HEK293 (cell line): Measurements from ENCODE around the gene ETV4.
A peak's percentile ranks its signal among the peaks of the same experiment; 100 is the strongest.

Experiments
- BCL11A ChIP-seq: fragments of 450-650 bp; formaldehyde crosslinking; IDR thresholded peaks from 2 replicates; pipeline ENCODE4 v1.5.1; 2016; ENCODE audit warnings: low read depth, missing biosample characterization, missing genetic modification characterization
- BCL11B ChIP-seq: fragments of 450-650 bp; formaldehyde crosslinking; IDR thresholded peaks from 2 replicates; pipeline ENCODE4 v1.5.1; 2016; ENCODE audit warnings: low read depth, missing biosample characterization, missing genetic modification characterization
- IKZF3 ChIP-seq: fragments of 450-650 bp; IDR thresholded peaks from 2 replicates; pipeline ENCODE4 v1.5.0; 2018; ENCODE audit warnings: missing biosample characterization, mild to moderate bottlenecking, missing genetic modification characterization, moderate library complexity
- INSM2 ChIP-seq: fragments of 450-650 bp; formaldehyde crosslinking; IDR thresholded peaks from 2 replicates; pipeline ENCODE4 v1.5.1; 2016; ENCODE audit warnings: missing biosample characterization, missing genetic modification characterization
- MYNN ChIP-seq: fragments of 450-650 bp; formaldehyde crosslinking; IDR thresholded peaks from 2 replicates; pipeline ENCODE4 v1.5.1; 2016; ENCODE audit warnings: missing biosample characterization, missing genetic modification characterization, borderline replicate concordance
- PRDM2 ChIP-seq: fragments of 450-650 bp; formaldehyde crosslinking; IDR thresholded peaks from 2 replicates; pipeline ENCODE4 v1.5.1; 2016; ENCODE audit warnings: missing biosample characterization, missing genetic modification characterization, borderline replicate concordance
- REST ChIP-seq: fragments of 450-650 bp; formaldehyde crosslinking; IDR thresholded peaks from 2 replicates; pipeline ENCODE4 v1.5.1; 2016; ENCODE audit warnings: missing biosample characterization, missing genetic modification characterization
- SALL2 ChIP-seq: fragments of 450-650 bp; formaldehyde crosslinking; IDR thresholded peaks from 2 replicates; pipeline ENCODE4 v1.5.0; 2017; ENCODE audit warnings: missing biosample characterization, mild to moderate bottlenecking, missing genetic modification characterization, borderline replicate concordance
- SP2 ChIP-seq: fragments of 450-650 bp; formaldehyde crosslinking; IDR thresholded peaks from 2 replicates; pipeline ENCODE4 v1.5.1; 2016; ENCODE audit warnings: missing biosample characterization, missing genetic modification characterization
- SP7 ChIP-seq: fragments of 450-650 bp; formaldehyde crosslinking; IDR thresholded peaks from 2 replicates; pipeline ENCODE4 v1.5.1; 2016; ENCODE audit warnings: missing biosample characterization, missing genetic modification characterization
- WT1 ChIP-seq: fragments of 450-650 bp; formaldehyde crosslinking; IDR thresholded peaks from 2 replicates; pipeline ENCODE4 v1.5.1; 2016; ENCODE audit warnings: missing biosample characterization, missing genetic modification characterization
- ZBTB26 ChIP-seq: fragments of 450-650 bp; formaldehyde crosslinking; optimal IDR thresholded peaks from 2 replicates; pipeline ENCODE3; 2016; ENCODE audit warnings: missing biosample characterization, mild to moderate bottlenecking, missing genetic modification characterization
- ZBTB49 ChIP-seq: fragments of 450-650 bp; formaldehyde crosslinking; IDR thresholded peaks from 2 replicates; pipeline ENCODE4 v1.5.1; 2016; ENCODE audit warnings: missing biosample characterization, missing genetic modification characterization, low read depth
- ZIC2 ChIP-seq: fragments of 450-650 bp; formaldehyde crosslinking; IDR thresholded peaks from 2 replicates; pipeline ENCODE4 v1.5.1; 2016; ENCODE audit warnings: missing biosample characterization, missing genetic modification characterization
- ZNF211 ChIP-seq: fragments of 450-650 bp; formaldehyde crosslinking; IDR thresholded peaks from 2 replicates; pipeline ENCODE4 v1.5.1; 2016; ENCODE audit warnings: low read depth, missing biosample characterization, missing genetic modification characterization
- ZNF223 ChIP-seq: fragments of 450-650 bp; formaldehyde crosslinking; IDR thresholded peaks from 2 replicates; pipeline ENCODE4 v1.5.1; 2016; ENCODE audit warnings: missing biosample characterization, missing genetic modification characterization
- ZNF514 ChIP-seq: fragments of 450-650 bp; formaldehyde crosslinking; IDR thresholded peaks from 2 replicates; pipeline ENCODE4 v1.5.1; 2016; ENCODE audit warnings: missing biosample characterization, missing genetic modification characterization
- ZNF544 ChIP-seq: fragments of 450-650 bp; formaldehyde crosslinking; IDR thresholded peaks from 2 replicates; pipeline ENCODE4 v1.5.0; 2017; ENCODE audit warnings: missing biosample characterization, missing genetic modification characterization
- ZNF558 ChIP-seq: fragments of 450-650 bp; formaldehyde crosslinking; IDR thresholded peaks from 2 replicates; pipeline ENCODE4 v1.5.1; 2016; ENCODE audit warnings: missing biosample characterization, missing genetic modification characterization
- ZNF600 ChIP-seq: fragments of 450-650 bp; formaldehyde crosslinking; IDR thresholded peaks from 2 replicates; pipeline ENCODE4 v1.5.1; 2016; ENCODE audit warnings: missing biosample characterization, missing genetic modification characterization
- ZNF623 ChIP-seq: fragments of 450-650 bp; formaldehyde crosslinking; IDR thresholded peaks from 2 replicates; pipeline ENCODE4 v1.5.1; 2016; ENCODE audit warnings: missing biosample characterization, missing genetic modification characterization
- ZNF701 ChIP-seq: fragments of 450-650 bp; formaldehyde crosslinking; IDR thresholded peaks from 2 replicates; pipeline ENCODE4 v1.5.1; 2016; ENCODE audit warnings: missing biosample characterization, missing genetic modification characterization
- ZNF707 ChIP-seq: fragments of 450-650 bp; formaldehyde crosslinking; IDR thresholded peaks from 2 replicates; pipeline ENCODE4 v1.5.1; 2016; ENCODE audit warnings: missing biosample characterization, missing genetic modification characterization
- ZNF785 ChIP-seq: fragments of 450-650 bp; formaldehyde crosslinking; IDR thresholded peaks from 2 replicates; pipeline ENCODE4 v1.5.1; 2016; ENCODE audit warnings: missing biosample characterization, missing genetic modification characterization
- ZSCAN5A ChIP-seq: fragments of 450-650 bp; formaldehyde crosslinking; IDR thresholded peaks from 2 replicates; pipeline ENCODE4 v1.5.1; 2016; ENCODE audit warnings: missing biosample characterization, missing genetic modification characterization

ETV4 gene

GRCh38 chr17:43556292-43556691 is 10.2 kb upstream of the ETV4 start (continued):
- TF ChIP-seq ZSCAN5A (no peak), INSM2 (tag by site-specific recombination) (no peak; the same call in 1 of the 2 replicates), SP2 (tag by site-specific recombination) (peak; percentile 61), SALL2 (tag by site-specific recombination) (no peak), ZNF544 (tag by site-specific recombination) (no peak), ZBTB26 (tag by site-specific recombination) (no peak), ZNF623 (tag by site-specific recombination) (no peak), ZNF223 (tag by site-specific recombination) (0 out of 2 replicates have a peak, but pooled peaks have one; percentile 55), PRDM2 (tag by site-specific recombination) (no peak), ZNF514 (tag by site-specific recombination) (no peak), IKZF3 (tag by site-specific recombination) (no peak), ZNF558 (tag by site-specific recombination) (no peak), ZNF211 (tag by site-specific recombination) (no peak), ZNF707 (tag by site-specific recombination) (no peak), BCL11B (tag by site-specific recombination) (no peak), BCL11A (tag by site-specific recombination) (0 out of 2 replicates have a peak, but pooled peaks have one; percentile 16), ZNF600 (tag by site-specific recombination) (peak; percentile 62; the same call in 1 of the 2 replicates), ZNF701 (tag by site-specific recombination) (no peak), SP7 (tag by site-specific recombination) (peak; percentile 90), MYNN (tag by site-specific recombination) (no peak), ZBTB49 (tag by site-specific recombination) (no peak), REST (tag by site-specific recombination) (no peak), ZNF785 (no peak), WT1 (peak; percentile 59; the same call in 1 of the 2 replicates), ZIC2 (no peak)
